ENCODE measurements around the gene USF2. TPM values are rescaled to one million over a fixed set of nuclear protein-coding genes. Genes with fewer than 3 reads are reported as not detected.
A peak's percentile ranks its signal among the peaks of the same experiment; 100 is the strongest.

Gene USF2
- total RNA-seq, 4 donors from 2014 or later: 98.5 to 172 (median 128) TPM

DNA sequence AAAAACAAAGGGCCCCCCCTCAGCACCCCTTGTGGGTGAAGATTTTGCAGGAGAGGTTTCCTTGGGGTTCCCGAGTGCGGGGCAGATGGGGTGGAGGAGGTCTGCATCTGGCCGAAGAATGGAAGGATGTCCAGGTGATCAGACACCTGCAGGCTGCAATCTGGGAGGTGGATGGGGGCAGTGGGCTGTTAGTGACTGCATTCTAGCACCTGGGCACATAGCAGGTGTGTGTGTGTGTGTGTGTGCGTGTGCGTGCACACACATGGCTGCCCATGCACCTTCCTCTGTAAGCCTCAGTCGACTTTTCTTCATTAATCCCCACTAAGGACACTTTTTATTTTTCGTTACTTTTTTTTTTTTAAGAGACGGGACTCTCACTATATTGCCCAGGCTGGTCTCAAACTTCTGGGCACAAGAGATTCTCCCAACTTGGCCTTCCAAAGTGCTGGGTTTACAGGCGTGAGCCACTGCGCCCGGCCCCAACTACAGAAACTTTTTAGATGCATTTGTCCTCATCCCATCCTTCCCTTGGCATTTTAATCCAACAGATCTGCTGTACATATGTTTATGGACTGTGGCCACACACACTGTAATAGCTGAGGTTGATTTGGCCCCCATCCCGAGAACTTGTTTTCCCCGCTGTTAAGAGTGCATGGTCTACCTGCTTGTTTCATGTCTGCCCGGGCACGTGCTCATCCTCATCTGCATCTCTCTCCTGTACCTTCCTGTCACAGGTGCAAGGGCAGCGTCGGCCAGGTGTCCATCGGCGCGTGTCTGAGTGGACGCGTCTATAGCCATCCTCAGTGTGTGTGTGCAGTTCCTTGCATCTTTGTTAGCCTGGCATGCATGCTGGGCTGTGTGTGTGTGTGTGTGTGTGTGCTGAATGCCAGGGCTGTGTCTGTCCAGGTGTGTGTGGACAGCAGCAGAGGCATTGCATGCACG, 23.9 kb downstream of the USF2 start:
- H3K27me3 ChIP-seq: peaks cover 0 to 49% of the 10 kb centered on the region in 2 donors
- no peaks in the 10 kb centered on the region for H3K36me3 ChIP-seq
- no peaks in the 10 kb centered on the region for H3K9me3 ChIP-seq
- WGBS, 2 donors: 36 to 56% methylated on average over 15 to 23 of the region's 23 CpGs
- peak overlapping the region in 2 of 4 donors; percentile 25 to 46 for H3K4me3 ChIP-seq
- peaks cover 0 to 28% (median 3%) of the 10 kb centered on the region in 4 donors for H3K4me1 ChIP-seq
- DNase-seq (ENCODE audit: low spot score in 2 of 2): no peak
- TF ChIP-seq, protein P1, sequence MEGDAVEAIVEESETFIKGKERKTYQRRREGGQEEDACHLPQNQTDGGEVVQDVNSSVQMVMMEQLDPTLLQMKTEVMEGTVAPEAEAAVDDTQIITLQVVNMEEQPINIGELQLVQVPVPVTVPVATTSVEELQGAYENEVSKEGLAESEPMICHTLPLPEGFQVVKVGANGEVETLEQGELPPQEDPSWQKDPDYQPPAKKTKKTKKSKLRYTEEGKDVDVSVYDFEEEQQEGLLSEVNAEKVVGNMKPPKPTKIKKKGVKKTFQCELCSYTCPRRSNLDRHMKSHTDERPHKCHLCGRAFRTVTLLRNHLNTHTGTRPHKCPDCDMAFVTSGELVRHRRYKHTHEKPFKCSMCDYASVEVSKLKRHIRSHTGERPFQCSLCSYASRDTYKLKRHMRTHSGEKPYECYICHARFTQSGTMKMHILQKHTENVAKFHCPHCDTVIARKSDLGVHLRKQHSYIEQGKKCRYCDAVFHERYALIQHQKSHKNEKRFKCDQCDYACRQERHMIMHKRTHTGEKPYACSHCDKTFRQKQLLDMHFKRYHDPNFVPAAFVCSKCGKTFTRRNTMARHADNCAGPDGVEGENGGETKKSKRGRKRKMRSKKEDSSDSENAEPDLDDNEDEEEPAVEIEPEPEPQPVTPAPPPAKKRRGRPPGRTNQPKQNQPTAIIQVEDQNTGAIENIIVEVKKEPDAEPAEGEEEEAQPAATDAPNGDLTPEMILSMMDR (IDR thresholded peaks at IDR 0.05): no peak
- TF ChIP-seq POLR2A (IDR thresholded peaks at IDR 0.05) (no peak), EP300 (IDR thresholded peaks at IDR 0.05) (no peak)
- H3K27ac ChIP-seq: peak overlapping the region in 3 of 4 donors; percentile 41 to 81 (median 53)

DNA sequence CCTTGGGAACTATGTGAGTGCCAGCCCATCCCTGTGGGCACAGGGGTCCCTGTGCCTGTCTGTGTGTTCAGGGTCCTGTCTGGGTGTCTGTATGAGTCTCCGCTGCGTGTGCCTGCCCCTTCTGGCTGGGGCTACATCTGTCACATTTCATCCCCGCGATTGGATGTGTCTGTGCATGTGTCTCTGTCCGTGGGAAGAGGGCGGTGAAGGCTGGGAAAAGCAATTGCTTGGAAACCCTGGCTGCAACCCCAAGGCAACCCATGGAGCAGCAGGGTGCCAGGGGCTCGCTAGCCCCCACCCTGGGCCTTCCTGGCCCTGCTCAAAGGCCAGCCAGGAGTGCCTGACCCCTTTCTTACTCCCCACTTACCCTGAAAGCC, 24.6 kb downstream of the USF2 start:
- TF ChIP-seq, protein P1 (IDR thresholded peaks at IDR 0.05): no peak
- no peak for TF ChIP-seq POLR2A (IDR thresholded peaks at IDR 0.05)
- no peak for TF ChIP-seq EP300 (IDR thresholded peaks at IDR 0.05)
- peaks cover 0 to 28% (median 3%) of the 10 kb centered on the region in 4 donors for H3K4me1 ChIP-seq
- peak overlapping the region in 2 of 4 donors; percentile 25 to 46 for H3K4me3 ChIP-seq
- H3K36me3 ChIP-seq: no peaks in the 10 kb centered on the region
- H3K27ac ChIP-seq: peak overlapping the region in 2 of 4 donors; percentile 53 to 81
- 12 to 17% methylated on average over 5 to 7 of the region's 7 CpGs for WGBS, 2 donors
- no peak for DNase-seq (ENCODE audit: low spot score in 2 of 2)
- H3K27me3 ChIP-seq: peaks cover 0 to 55% of the 10 kb centered on the region in 2 donors
- H3K9me3 ChIP-seq: no peaks in the 10 kb centered on the region

DNA sequence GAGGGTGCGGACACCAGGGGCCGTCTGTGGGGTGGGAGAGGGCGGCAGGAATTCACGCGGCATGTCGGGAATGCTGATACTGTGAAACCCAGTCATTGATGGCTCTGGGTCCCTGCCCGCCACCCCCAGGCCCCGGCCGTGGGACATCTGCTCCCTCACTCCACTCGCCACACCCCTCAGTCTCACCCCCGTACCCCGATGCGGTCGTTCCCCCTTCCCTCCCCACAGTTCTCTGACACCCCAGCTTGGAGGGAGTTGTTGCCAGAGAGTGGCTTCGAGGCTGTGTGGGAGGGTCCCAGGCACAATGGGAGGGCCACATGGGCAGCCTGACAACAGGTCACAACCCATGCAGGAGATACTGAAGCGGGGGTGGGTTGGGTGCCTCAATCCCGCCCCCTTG, 25.0 kb downstream of the USF2 start:
- Histone ChIP-seq H3K9me3 (no peaks in the 10 kb centered on the region), H3K27ac (peak overlapping the region in 2 of 4 donors; percentile 53 to 81), H3K4me1 (peaks cover 0 to 28% (median 3%) of the 10 kb centered on the region in 4 donors), H3K36me3 (no peaks in the 10 kb centered on the region), H3K27me3 (peaks cover 0 to 57% of the 10 kb centered on the region in 2 donors), H3K4me3 (peak overlapping the region in 1 of 4 donors; percentile 46)
- no peak for DNase-seq (ENCODE audit: low spot score in 2 of 2)
- TF ChIP-seq EP300 (IDR thresholded peaks at IDR 0.05) (no peak), POLR2A (IDR thresholded peaks at IDR 0.05) (no peak)
- TF ChIP-seq, protein P1 (IDR thresholded peaks at IDR 0.05): no peak
- 29 to 30% methylated on average over 10 to 17 of the region's 17 CpGs for WGBS, 2 donors

DNA sequence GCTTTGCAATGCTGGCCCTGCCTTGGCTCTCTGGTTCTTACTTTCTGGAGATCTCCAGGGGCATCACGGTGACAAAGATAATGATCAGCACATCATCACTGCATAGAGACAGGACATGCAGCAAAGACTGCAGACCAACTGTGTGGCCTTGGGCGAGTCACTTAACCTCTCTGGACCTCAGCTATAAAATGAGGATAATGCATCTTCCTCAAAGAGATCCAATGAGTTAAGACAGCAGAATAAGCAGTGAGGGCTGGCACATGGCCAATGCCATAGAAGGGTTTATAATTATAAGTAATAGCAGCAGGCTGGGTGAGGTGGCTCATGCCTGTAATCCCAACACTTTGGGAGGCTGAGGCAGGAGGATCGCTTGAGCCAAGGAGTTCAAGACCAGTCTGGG, 25.6 kb downstream of the USF2 start:
- DNase-seq (ENCODE audit: low spot score in 2 of 2): no peak
- Histone ChIP-seq H3K9me3 (no peaks in the 10 kb centered on the region), H3K27ac (peak overlapping the region in 1 of 4 donors; percentile 81), H3K4me3 (no peak overlapping the region), H3K36me3 (no peaks in the 10 kb centered on the region), H3K4me1 (peaks cover 0 to 28% (median 3%) of the 10 kb centered on the region in 4 donors), H3K27me3 (peaks cover 0 to 62% of the 10 kb centered on the region in 2 donors)
- WGBS, 2 donors: 61 to 63% methylated on average over 3 of the region's 3 CpGs
- TF ChIP-seq, protein P1 (IDR thresholded peaks at IDR 0.05): no peak
- TF ChIP-seq EP300 (IDR thresholded peaks at IDR 0.05) (no peak), POLR2A (IDR thresholded peaks at IDR 0.05) (no peak)
